HG02642 (cell line): ENCODE data around the gene SMCO4.
A peak's percentile ranks its signal among the peaks of the same experiment; 100 is the strongest.

ENCODE experiments used
- ATAC-seq: cut with Tn5 transposase; IDR thresholded peaks from one replicate; pipeline ENCODE4 v1.9.1; 2021; ENCODE audit warnings: mild to moderate bottlenecking; ENCODE audit not compliant: unreplicated experiment, poor library complexity

Gene SMCO4

DNA sequence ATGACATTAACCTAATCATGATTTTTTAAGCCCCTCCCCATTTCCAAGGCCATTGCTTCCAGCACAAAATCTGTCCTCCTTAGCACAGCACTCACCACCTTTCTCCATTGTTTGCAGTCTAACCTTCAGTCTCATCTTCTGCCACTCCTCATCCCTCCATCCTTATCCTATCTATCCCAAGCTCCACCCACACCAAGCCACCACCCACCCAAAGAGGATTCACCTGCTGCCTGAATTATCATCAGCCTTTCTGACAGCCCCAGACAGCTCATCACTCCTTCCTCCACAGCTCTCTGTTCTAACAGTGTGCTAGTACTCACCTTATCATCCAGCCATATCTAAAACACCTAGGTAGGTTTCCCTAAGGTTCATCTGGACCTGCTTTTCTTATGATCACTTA, 20.7 kb upstream of the SMCO4 start:
- no peak for ATAC-seq

DNA sequence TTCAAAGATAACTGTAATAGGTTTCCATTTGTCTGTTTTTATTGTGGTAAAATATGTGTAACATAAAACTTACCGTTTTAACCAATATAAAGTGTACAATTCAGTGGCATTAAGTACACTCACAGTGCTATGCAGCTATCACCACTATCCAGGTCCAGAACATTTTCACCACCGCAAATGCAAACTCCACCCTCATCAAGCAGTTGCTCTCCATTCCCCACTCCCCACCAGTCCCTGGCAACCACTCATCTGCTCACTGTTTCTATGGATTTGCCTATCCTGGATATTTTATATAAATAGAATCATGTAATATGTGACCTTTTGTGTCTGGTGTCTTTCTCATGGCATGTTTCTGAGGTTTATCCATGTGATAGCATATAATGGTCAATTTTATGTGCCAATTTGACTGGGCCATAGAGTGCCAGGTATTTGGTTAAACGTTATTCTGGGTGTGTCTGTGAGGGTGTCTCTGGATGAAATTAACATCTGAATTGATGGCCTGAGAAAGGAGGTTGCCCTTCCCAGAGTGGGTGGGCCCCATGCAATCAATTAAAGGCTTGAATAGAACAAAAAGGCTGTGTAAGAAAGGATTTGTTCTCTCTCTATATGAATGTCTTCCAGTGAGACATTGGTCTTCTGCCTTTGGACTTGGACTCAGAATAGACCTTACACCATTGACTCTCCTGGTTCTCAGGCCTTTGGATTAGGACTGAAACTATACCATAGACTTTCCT, 17.2 kb upstream of the SMCO4 start:
- no peak for ATAC-seq

GRCh38 chr11:93559681-93560080, 16.5 kb upstream of the SMCO4 start:
- ATAC-seq: no peak

- ATAC-seq: no peak
Observed at GRCh38 chr11:93552874-93553273, 9.7 kb upstream of the SMCO4 start.

DNA sequence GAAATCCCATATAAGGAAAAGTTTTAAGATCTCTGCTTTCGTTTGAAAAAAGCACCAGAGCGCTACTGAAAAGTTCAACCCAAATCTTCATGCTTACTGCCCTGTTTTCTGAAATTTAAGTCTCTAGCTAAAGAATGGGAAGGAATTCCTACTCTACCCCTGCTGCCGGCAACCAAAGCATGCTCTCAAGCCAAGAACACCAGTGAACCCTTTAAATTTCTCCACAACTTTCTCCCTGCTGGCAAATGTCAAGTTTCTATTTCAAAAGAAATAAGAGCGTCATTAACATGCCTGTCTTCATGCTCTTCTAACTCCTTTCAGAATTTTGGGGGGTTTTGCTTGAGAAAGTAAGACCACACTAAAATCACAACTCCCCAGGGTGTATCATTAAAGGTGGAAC, 6.8 kb upstream of the SMCO4 start:
- no peak for ATAC-seq

GRCh38 chr11:93548679-93549319, 5.6 kb upstream of the SMCO4 start:
- no peak for ATAC-seq

GRCh38 chr11:93547773-93548172, 4.6 kb upstream of the SMCO4 start:
- no peak for ATAC-seq

- no peak for ATAC-seq
Observed at GRCh38 chr11:93547028-93547427, 3.8 kb upstream of the SMCO4 start.

DNA sequence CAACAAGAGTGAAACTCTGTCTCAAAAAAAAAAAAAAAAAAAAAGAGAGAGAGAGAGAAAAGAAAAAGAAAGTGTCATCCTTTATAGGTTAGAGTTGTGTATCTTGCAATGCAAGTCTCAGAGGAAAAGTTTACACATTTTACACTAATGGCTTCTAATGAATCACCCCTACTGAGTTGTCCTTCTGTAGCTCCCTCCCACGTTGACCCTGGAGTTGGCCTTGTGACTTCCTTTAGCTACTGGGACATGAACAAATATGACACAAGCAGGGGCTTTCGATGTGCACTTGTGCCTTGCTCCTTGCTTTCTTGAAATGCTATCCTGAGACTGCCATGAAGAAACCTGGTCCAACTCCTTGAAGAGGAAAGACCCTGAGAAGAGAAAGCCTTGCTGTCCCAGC, 2.4 kb upstream of the SMCO4 start:
- ATAC-seq: no peak

DNA sequence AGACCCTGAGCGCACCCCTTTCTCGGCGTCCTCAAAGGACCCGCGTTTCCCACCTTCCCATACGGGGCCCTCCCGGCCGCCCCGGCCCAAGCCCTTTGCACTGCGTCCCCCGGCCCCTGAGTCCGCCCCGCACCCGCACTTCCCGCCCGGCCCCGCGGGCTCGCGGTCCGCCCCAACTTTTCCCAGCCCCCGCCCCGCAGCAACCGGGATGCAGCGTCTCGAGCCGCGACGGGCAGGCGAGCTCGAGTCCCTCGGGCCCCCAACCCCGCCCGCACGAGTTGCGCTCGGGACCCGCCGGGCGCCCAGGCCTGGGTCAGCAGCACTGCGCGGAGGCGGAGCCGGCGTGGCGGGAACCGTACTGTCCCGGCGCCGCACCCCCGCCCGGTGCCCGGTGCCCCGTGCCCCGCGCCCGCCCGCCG, 371 bp downstream of the SMCO4 start:
- ATAC-seq: peak; percentile 48

DNA sequence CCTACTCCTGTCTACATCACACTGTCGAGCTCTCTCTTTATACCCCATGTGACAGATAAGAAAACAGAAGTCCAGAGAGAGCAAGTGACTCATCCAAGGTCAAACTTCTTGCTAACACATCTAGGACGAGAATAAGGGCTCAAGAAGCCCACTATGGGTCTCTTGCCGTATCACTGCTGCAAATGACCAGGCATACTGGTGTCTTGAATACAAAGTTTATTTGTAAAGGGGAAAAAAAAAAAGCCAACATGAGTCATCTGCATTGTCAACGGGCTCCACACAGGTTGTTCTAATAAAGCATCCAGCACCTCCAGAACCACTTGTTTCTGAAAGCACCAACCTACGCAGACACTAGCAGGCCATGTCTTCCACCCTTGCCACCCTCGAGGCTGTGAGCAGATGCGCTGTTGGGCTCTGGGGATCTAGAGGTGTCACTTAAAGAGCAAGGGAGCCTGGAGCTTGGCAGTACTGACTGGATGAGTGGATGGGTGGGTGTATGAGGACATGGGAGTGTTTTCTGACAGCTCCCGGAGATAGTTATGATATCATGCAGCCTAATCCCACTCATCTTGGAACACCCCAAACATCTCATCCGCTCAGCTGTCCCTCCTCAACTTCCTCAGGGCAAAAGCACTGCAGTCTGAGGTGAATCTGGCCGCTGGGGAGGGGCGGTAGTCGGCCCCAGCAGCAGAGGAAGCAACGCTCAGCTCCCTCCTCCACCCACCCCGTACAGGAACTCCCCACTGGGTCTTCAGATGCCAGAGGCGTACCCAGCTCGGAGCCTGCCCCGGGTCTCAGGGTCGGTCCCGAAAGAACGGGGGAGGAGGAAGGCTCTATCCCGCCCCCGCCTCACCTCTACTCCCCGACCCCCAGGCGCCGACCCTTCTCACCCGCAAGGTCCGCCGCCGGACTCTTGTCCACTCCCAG, 1.0 kb downstream of the SMCO4 start:
- ATAC-seq: peak; percentile 63

GRCh38 chr11:93540896-93541553, 2.2 kb downstream of the SMCO4 start:
- ATAC-seq: no peak

GRCh38 chr11:93540337-93540736, 2.9 kb downstream of the SMCO4 start:
- no peak for ATAC-seq

- ATAC-seq: no peak
Observed at GRCh38 chr11:93537767-93538261, 5.4 kb downstream of the SMCO4 start.

- ATAC-seq: no peak
Observed at GRCh38 chr11:93537049-93537448, 6.1 kb downstream of the SMCO4 start.

DNA sequence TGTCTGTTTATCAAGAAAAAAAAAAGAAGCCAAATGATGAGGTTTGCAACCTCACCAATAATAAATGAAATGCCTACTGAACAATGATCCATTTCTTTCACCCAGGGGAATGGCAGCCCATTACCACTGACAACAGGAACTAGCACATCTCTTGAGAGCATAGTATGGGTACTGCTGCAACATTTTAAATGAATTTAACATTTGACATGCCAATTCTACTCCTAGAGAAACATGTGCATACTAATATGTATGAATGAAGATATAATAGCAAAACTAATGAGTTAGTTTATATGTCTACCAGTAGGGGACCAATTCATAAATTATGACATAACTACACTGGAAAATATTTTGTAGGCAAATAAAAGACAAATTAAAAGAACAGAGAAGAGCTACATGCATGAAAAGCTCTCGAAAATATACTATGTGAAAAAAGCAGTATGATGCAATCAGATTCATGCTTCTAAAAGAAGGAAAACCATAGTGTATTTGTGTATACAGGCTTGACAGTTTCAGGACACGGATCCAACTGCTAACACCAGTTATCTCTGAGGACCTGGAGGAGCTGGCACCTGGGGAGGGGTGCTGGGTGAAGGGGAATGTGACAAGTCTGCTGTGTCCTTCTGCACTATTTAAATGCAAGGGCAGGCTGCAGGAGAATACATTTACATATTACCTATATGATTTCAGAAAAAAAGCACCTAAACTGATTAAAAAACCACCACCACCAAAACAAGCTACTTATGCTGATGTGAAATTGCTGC, 6.9 kb downstream of the SMCO4 start:
- no peak for ATAC-seq

GRCh38 chr11:93535578-93535977, 7.6 kb downstream of the SMCO4 start:
- peak; percentile 57 for ATAC-seq

DNA sequence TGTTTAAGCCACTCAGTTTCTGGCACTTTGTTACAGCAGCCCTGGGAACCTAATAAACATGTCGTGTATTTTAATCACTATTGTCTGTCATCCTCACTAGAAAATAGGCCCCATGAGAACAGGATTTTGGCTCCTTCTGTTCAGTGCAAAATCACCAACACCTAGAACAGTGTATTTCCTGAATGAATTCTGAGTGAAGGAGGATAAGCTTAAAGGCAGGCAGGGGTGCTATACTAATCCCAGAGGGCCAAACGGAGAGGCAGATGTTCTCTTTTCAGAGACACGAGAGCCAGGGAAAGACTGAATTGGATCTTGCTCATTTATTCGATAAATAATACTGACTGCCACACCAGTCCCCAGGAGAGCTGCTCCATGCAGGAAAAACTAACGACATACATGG, 10.4 kb downstream of the SMCO4 start:
- no peak for ATAC-seq

GRCh38 chr11:93532281-93532789, 10.9 kb downstream of the SMCO4 start:
- peak; percentile 33 for ATAC-seq

- ATAC-seq: no peak
Observed at GRCh38 chr11:93530468-93530826, 12.7 kb downstream of the SMCO4 start.
